HG02571 (cell line): ENCODE measurements around the gene GAD1.
A peak's percentile ranks its signal among the peaks of the same experiment; 100 is the strongest.

ENCODE experiments used
- ATAC-seq: cut with Tn5 transposase; IDR thresholded peaks from one replicate; pipeline ENCODE4 v1.9.1; 2021; ENCODE audit warnings: mild to moderate bottlenecking, moderate library complexity; ENCODE audit not compliant: unreplicated experiment

GAD1 gene

GRCh38 chr2:170842785-170843184 lies 26.1 kb downstream of the GAD1 start:
- no peak for ATAC-seq

GRCh38 chr2:170843656-170844055 lies 27.0 kb downstream of the GAD1 start:
- no peak for ATAC-seq

GRCh38 chr2:170845343-170845742 lies 28.7 kb downstream of the GAD1 start:
- ATAC-seq: no peak

- ATAC-seq: no peak
These were observed 29.6 kb downstream of the GAD1 start for GRCh38 chr2:170846314-170846713.

- no peak for ATAC-seq
These were observed 31.0 kb downstream of the GAD1 start for GRCh38 chr2:170847716-170848115.

GRCh38 chr2:170848587-170848986 lies 31.9 kb downstream of the GAD1 start:
- no peak for ATAC-seq

GRCh38 chr2:170850251-170850650 lies 33.6 kb downstream of the GAD1 start:
- ATAC-seq: no peak

GRCh38 chr2:170851635-170852034 lies 34.9 kb downstream of the GAD1 start:
- no peak for ATAC-seq

- ATAC-seq: no peak
These were observed 39.4 kb downstream of the GAD1 start for GRCh38 chr2:170856066-170856465.

- ATAC-seq: no peak
These were observed 45.7 kb downstream of the GAD1 start for GRCh38 chr2:170862286-170862902.

GRCh38 chr2:170863087-170863486 lies 46.4 kb downstream of the GAD1 start:
- ATAC-seq: no peak

- no peak for ATAC-seq
These were observed 52.3 kb downstream of the GAD1 start for GRCh38 chr2:170869036-170869435.

GRCh38 chr2:170869461-170869860 lies 52.8 kb downstream of the GAD1 start:
- no peak for ATAC-seq

- peak; percentile 91 for ATAC-seq
These were observed 56.5 kb downstream of the GAD1 start for GRCh38 chr2:170873035-170873692.

- ATAC-seq: no peak
These were observed 61.4 kb downstream of the GAD1 start for GRCh38 chr2:170878066-170878465.

- no peak for ATAC-seq
These were observed 61.8 kb downstream of the GAD1 start for GRCh38 chr2:170878505-170878904.

GRCh38 chr2:170881840-170882239 lies 65.2 kb downstream of the GAD1 start:
- ATAC-seq: no peak

- ATAC-seq: no peak
These were observed 66.1 kb downstream of the GAD1 start for GRCh38 chr2:170882758-170883157.

- ATAC-seq: no peak
These were observed 67.0 kb downstream of the GAD1 start for GRCh38 chr2:170883683-170884082.

- ATAC-seq: no peak
These were observed 68.6 kb downstream of the GAD1 start for GRCh38 chr2:170885130-170885791.

GRCh38 chr2:170886386-170886785 lies 69.7 kb downstream of the GAD1 start:
- no peak for ATAC-seq

- no peak for ATAC-seq
These were observed 70.8 kb downstream of the GAD1 start for GRCh38 chr2:170887496-170887895.
